SK-N-SH treated with all-trans-retinoic acid at 6 μM for 48 hours (cell line): ENCODE measurements around the gene GNPDA1.
A peak's percentile ranks its signal among the peaks of the same experiment; 100 is the strongest.

ENCODE experiments used
- ATAC-seq: fragments of 200-7000 bp; cut with Tn5 transposase; 3 replicates; pipeline ENCODE4 v1.9.1; 2020; ENCODE audit warnings: mild to moderate bottlenecking, moderate library complexity
- ARNTL ChIP-seq: fragments of 450-650 bp; formaldehyde crosslinking; IDR thresholded peaks from 2 replicates; pipeline ENCODE4 v1.5.0; 2020; ENCODE audit warnings: low read depth, mild to moderate bottlenecking, moderate library complexity, borderline replicate concordance
- BACH2 ChIP-seq: fragments of 250-450 bp; sonication (Bioruptor Pico); IDR thresholded peaks from 2 replicates; pipeline ENCODE4 v1.9.0; 2021; ENCODE audit warnings: mild to moderate bottlenecking, borderline replicate concordance
- CREB5 ChIP-seq: fragments of 250-450 bp; sonication (Bioruptor Pico); IDR thresholded peaks from 2 replicates; pipeline ENCODE4 v1.5.1; 2020; ENCODE audit warnings: low read depth, mild to moderate bottlenecking, moderate library complexity
- CSDC2 ChIP-seq: fragments of 250-450 bp; sonication (Bioruptor Pico); IDR thresholded peaks from 2 replicates; pipeline ENCODE4 v1.5.0; 2020; ENCODE audit warnings: mild to moderate bottlenecking, moderate library complexity
- CSRNP3 ChIP-seq: fragments of 250-450 bp; sonication (Bioruptor Pico); IDR thresholded peaks from 2 replicates; pipeline ENCODE4 v1.5.1; 2021; ENCODE audit warnings: mild to moderate bottlenecking, moderate library complexity
- GLIS3 ChIP-seq: fragments of 250-450 bp; sonication (Bioruptor Pico); IDR thresholded peaks from 2 replicates; pipeline ENCODE4 v1.5.0; 2020; ENCODE audit warnings: mild to moderate bottlenecking, moderate library complexity
- ISL1 ChIP-seq: fragments of 250-450 bp; sonication (Bioruptor Pico); IDR thresholded peaks from 2 replicates; pipeline ENCODE4 v2.1.2; 2022; ENCODE audit warnings: mild to moderate bottlenecking, moderate library complexity
- OSR1 ChIP-seq: fragments of 250-450 bp; sonication (Bioruptor Pico); IDR thresholded peaks from 2 replicates; pipeline ENCODE4 v1.8.0; 2022; ENCODE audit warnings: moderate library complexity, mild to moderate bottlenecking, inconsistent platforms
- PATZ1 ChIP-seq: fragments of 250-450 bp; sonication (Bioruptor Pico); IDR thresholded peaks from 2 replicates; pipeline ENCODE4 v1.8.0; 2020; ENCODE audit warnings: mild to moderate bottlenecking, moderate library complexity, borderline replicate concordance
- POU6F1 ChIP-seq: fragments of 250-450 bp; sonication (Bioruptor Pico); IDR thresholded peaks from 2 replicates; pipeline ENCODE4 v1.8.0; 2021; ENCODE audit warnings: low read depth, mild to moderate bottlenecking, moderate library complexity, borderline replicate concordance
- PPARA ChIP-seq: fragments of 250-450 bp; sonication (Bioruptor Pico); IDR thresholded peaks from 2 replicates; pipeline ENCODE4 v1.5.0; 2020; ENCODE audit warnings: mild to moderate bottlenecking, borderline replicate concordance
- RARB ChIP-seq: fragments of 250-450 bp; sonication (Bioruptor Pico); IDR thresholded peaks from 2 replicates; pipeline ENCODE4 v1.8.0; 2021; ENCODE audit warnings: mild to moderate bottlenecking, moderate library complexity
- SNAI2 ChIP-seq: fragments of 250-450 bp; sonication (Bioruptor Pico); IDR thresholded peaks from 2 replicates; pipeline ENCODE4 v1.5.0; 2020; ENCODE audit warnings: mild to moderate bottlenecking, moderate library complexity
- TCF4 ChIP-seq: fragments of 250-450 bp; sonication (Bioruptor Pico); IDR thresholded peaks from 2 replicates; pipeline ENCODE4 v1.8.0; 2021; ENCODE audit warnings: mild to moderate bottlenecking, moderate library complexity, borderline replicate concordance
- TOX ChIP-seq: fragments of 250-450 bp; sonication (Bioruptor Pico); IDR thresholded peaks from 2 replicates; pipeline ENCODE4 v1.8.0; 2021; ENCODE audit warnings: mild to moderate bottlenecking, moderate library complexity, borderline replicate concordance
- ZC3H10 ChIP-seq: fragments of 250-450 bp; sonication (Bioruptor Pico); IDR thresholded peaks from 2 replicates; pipeline ENCODE4 v1.5.1; 2021; ENCODE audit warnings: mild to moderate bottlenecking, moderate library complexity
- ZFP3 ChIP-seq: fragments of 250-450 bp; sonication (Bioruptor Pico); IDR thresholded peaks from 2 replicates; pipeline ENCODE4 v1.5.0; 2020; ENCODE audit warnings: mild to moderate bottlenecking, moderate library complexity
- ZFP30 ChIP-seq: fragments of 450-650 bp; formaldehyde crosslinking; IDR thresholded peaks from 2 replicates; pipeline ENCODE4 v1.5.0; 2022; ENCODE audit warnings: mild to moderate bottlenecking, moderate library complexity
- ZNF565 ChIP-seq: fragments of 450-650 bp; formaldehyde crosslinking; conservative IDR thresholded peaks from 2 replicates; pipeline ENCODE4 v1.5.0; 2020; ENCODE audit warnings: low read depth, mild to moderate bottlenecking, moderate library complexity
- ZNF70 ChIP-seq: fragments of 450-650 bp; formaldehyde crosslinking; IDR thresholded peaks from 2 replicates; pipeline ENCODE4 v1.5.0; 2020; ENCODE audit warnings: mild to moderate bottlenecking, moderate library complexity
- ZNF8 ChIP-seq: fragments of 450-650 bp; formaldehyde crosslinking; IDR thresholded peaks from 2 replicates; pipeline ENCODE4 v1.5.0; 2020; ENCODE audit warnings: mild to moderate bottlenecking, moderate library complexity

The GNPDA1 gene

GRCh38 chr5:142003266-142003800 is 9.5 kb downstream of the GNPDA1 start (continued):
- TF ChIP-seq POU6F1 (CRISPR knock-in tag): no peak

GRCh38 chr5:142000704-142001484 is 11.9 kb downstream of the GNPDA1 start:
- TF ChIP-seq ZFP30 (CRISPR knock-in tag) (no peak), TCF4 (CRISPR knock-in tag) (no peak), CSDC2 (CRISPR knock-in tag) (no peak), PPARA (CRISPR knock-in tag) (no peak)
- peak; percentile 61 for ATAC-seq

GRCh38 chr5:142000173-142000572 is 12.7 kb downstream of the GNPDA1 start:
- no peak for TF ChIP-seq PPARA (CRISPR knock-in tag)

GRCh38 chr5:141997358-141997960 is 15.4 kb downstream of the GNPDA1 start:
- no peak for ATAC-seq
- TF ChIP-seq BACH2 (CRISPR knock-in tag) (no peak), OSR1 (CRISPR knock-in tag) (no peak), ZFP3 (CRISPR knock-in tag) (no peak), GLIS3 (CRISPR knock-in tag) (no peak)

More at GRCh38 chr5:142000173-142000572, 12.7 kb downstream of the GNPDA1 start:
- no peak for ATAC-seq

- TF ChIP-seq ZFP3 (CRISPR knock-in tag): no peak
- no peak for TF ChIP-seq TCF4 (CRISPR knock-in tag)
- no peak for TF ChIP-seq OSR1 (CRISPR knock-in tag)
- TF ChIP-seq TOX (CRISPR knock-in tag): no peak
- no peak for ATAC-seq
Measured at GRCh38 chr5:141995656-141996055, 17.2 kb downstream of the GNPDA1 start.

GRCh38 chr5:141994511-141995136 is 18.2 kb downstream of the GNPDA1 start:
- TF ChIP-seq ISL1: no peak
- no peak for TF ChIP-seq TOX (CRISPR knock-in tag)
- TF ChIP-seq ARNTL (CRISPR knock-in tag): no peak
- no peak for TF ChIP-seq PPARA (CRISPR knock-in tag)
- no peak for TF ChIP-seq OSR1 (CRISPR knock-in tag)
- TF ChIP-seq BACH2 (CRISPR knock-in tag): no peak
- TF ChIP-seq POU6F1 (CRISPR knock-in tag): no peak
- no peak for TF ChIP-seq ZC3H10 (CRISPR knock-in tag)
- TF ChIP-seq GLIS3 (CRISPR knock-in tag): no peak
- no peak for TF ChIP-seq PATZ1 (CRISPR knock-in tag)
- TF ChIP-seq ZNF8 (CRISPR knock-in tag): no peak
- TF ChIP-seq ZFP30 (CRISPR knock-in tag): no peak
- TF ChIP-seq SNAI2 (CRISPR knock-in tag): no peak
- TF ChIP-seq CSDC2 (CRISPR knock-in tag): no peak
- no peak for TF ChIP-seq ZNF565 (CRISPR knock-in tag)
- TF ChIP-seq CSRNP3 (CRISPR knock-in tag): no peak
- TF ChIP-seq RARB (CRISPR knock-in tag): no peak
- TF ChIP-seq ZNF70: no peak
- no peak for TF ChIP-seq CREB5
- no peak for TF ChIP-seq ZFP3 (CRISPR knock-in tag)
- ATAC-seq: no peak
